T1000 (cell line): ENCODE data around the gene DPYD.

Experiments
- DNase-seq: peaks from one replicate; lab custom pipeline; 2025; ENCODE audit warnings: mixed read lengths; lab: John Stamatoyannopoulos, UW

DPYD gene

DNA sequence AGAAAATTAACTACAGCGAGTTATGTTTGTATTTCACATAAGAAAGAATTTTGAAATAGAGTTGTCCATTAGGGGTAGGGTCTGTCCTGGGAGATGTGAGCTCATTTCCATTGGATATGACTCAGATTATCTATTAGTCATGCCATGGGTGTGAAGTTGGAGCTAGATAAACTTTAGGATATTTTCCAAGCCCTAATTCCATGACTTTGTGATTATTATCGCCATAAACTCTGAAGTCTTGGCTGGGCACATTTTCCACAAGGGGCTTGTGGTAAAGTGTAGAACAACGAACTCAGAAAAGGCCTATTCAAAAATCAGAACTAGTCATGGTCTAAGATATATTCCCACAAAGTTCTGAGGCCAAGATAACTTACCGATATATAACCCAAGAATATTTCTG is 396.6 kb downstream of the DPYD start:
- DNase-seq, result no peak

DNA sequence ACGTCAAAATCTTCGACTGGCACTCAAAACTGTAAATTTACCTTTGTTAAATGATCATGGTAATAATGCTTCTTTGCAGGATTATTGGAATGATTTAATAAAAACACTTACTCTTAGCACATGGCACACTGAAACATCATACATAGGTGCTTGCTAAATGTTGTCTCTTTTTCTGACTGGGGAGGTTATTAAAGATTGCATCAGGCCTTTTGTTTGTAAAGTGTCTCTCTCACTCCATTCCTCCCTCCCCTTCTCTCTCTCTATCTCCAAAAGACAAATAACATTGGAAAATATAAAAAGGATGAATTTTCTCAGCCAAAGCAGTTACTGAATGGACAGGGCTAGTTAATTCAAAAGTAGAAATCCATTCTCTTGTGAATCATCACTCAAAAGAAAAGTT is 404.2 kb downstream of the DPYD start:
- DNase-seq, result no peak

DNA sequence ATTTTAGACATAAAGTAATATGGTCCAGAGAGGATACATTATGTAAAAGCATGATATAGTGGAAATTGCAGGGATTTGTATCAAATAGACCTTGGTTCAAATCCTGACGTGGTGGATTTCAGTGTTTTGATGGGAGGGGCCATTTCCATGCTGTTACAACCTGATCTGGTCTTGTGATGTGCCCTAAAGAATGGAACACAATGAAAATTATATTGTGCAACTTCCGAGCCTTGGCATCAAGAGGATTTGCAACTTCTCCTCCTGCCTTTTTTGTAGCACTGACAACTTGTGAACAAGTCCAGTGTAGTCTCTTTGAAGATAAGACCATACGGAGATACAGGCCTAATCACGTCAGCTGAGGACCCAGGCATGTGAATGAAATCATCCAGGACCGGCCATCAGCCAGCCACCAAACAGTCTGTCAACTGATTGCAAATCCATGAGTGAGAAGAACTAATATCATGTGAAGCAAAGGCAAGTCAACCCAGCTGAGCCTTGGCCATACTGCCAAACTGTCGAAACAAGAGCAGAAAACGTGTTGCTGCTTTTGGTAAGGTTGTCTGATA is 412.1 kb downstream of the DPYD start:
- DNase-seq, result no peak

DNA sequence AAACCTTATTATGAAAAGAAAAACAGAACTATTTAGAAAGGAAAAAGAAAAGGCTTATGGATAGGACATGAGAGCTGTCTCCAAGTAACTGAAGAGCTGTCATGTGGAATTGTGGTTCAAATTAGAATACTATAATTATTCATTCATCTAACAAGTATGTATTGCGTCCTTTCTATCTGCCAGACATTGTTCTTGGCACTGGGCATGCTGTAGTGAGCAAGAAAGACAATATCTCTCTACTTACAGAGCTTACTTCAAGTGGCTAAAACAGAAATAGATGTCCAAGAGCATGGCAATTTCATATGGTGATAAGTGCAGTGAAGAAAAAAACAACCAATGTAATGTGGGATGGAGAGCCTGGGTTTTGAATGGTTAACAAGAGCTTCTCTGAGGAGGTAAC is 413.0 kb downstream of the DPYD start:
- DNase-seq, result no peak

DNA sequence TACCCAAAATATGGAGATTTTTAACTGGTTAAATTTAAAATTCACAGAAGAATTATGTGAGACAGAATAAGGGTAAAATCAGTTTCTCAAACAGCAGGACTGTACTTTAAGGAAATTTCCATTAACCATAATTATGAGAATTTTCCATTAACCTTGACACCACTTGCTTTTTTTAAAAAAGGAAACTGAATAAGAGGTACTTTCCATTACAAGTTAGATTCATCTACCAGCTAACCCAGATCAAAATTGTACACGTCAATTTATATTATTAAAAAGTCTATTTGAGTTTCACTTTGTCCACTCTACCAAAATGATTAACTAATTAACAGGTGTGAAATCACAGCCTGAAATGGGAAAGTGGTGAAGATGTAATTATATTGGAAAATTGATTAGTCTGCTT is 414.5 kb downstream of the DPYD start:
- no peak for DNase-seq

DNA sequence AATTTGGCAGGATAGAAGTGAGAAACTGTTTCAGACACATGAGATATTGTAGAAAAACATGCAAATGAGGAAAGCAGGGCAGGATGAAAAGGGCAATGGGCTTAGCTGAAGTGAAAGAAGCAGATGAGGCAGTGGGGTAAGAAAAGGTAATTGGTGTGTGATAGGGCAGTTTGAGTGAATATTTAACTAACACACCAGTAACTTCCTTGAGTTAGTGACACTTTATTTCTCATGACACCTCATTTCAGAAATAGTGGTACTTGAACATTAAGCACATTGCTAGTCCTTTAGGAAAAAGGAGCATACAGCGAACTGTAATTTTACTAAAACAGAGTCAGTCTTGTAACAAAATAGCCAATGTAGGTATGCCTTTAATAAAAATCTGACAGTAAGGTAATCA is 415.0 kb downstream of the DPYD start:
- no peak for DNase-seq

DNA sequence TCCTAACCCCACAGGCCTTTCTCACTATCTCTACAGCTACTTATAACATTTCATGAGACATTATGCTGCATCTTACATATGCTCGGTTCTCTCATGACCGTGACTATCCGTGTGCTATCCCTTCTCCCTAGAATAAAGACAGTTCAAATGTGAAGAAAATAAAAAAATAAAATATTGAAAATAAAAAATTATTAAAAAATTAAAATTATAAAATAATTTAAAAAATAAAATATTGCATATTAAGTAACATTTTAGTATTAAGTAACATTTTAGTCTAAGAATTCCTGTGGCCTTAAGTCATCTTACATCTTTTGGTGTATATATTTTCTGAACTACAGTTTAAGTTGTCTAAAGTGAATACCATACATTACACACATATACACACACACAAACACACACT is 415.5 kb downstream of the DPYD start:
- DNase-seq, result no peak

DNA sequence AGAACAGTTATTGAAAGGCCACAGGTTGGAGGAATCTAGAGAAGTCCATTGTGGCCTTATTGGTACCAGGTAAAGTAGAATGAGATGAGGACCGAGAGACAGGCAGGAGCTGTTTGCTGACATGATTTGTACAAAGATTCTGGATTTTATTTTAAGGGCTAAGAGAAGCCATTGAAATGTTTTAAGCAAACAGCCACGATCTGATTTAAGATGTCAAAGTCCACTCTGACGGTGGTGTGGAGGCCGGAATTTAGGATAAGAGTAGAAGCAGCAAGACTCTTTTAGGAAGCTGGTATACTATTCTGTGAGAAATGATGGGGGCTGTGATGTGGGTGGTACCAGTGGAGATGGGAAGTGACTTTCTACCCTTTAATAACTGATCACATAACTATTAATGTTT is 418.5 kb downstream of the DPYD start:
- DNase-seq, result no peak

DNA sequence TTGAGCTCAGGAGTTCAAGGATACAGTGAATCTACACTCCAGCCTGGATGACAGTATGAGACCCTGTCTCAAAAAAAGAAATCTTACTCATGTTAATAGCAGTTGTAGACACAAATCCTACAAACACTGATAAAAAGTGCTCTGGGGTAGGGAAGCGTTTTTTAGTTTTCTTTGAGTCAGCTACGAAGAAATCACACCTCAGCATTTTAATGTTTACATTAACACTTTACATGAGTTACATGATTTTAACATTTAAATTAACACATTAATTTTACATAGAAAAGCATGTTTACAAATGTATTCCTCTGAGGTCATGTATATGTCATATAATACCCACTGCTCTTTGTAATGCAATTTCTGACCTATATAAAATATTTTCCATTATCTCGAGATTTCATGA is 419.2 kb downstream of the DPYD start:
- no peak for DNase-seq

DNA sequence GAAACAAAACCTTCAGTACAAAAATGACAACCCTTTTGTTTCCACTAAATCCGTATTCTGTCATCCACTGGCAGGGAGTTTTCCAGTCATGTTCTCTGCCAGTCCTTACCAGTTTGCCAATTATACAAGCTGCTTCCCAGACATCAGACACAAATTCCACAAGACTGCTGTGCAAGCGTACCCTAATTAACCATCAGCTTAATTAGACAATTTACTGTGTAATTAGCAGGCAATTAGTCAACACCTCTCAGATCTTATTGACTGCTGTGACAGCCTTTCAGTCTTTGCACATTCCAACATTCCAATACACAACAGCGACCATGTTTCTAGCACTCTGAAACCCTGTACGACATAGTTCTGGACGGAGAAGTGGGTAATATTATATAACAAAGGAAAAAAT is 420.1 kb downstream of the DPYD start:
- no peak for DNase-seq

DNA sequence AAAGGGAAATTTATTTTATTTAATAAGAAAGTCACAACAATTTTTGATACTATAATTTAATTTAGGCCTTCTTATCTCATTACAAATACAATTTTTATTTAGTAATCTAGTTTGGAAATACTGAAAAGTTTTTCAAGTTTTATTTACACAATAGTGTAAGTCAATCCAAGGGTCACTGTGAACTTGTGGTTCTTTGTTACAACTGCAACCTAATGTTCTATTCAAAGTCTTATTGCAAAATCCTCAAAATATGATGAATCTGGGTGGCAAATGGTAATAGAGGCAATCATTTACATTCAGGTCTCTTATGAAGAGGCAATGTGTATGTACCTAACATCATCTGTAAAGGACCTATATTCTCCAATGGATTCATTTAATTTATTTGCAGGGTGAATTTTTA is 421.2 kb downstream of the DPYD start:
- DNase-seq, result no peak

DNA sequence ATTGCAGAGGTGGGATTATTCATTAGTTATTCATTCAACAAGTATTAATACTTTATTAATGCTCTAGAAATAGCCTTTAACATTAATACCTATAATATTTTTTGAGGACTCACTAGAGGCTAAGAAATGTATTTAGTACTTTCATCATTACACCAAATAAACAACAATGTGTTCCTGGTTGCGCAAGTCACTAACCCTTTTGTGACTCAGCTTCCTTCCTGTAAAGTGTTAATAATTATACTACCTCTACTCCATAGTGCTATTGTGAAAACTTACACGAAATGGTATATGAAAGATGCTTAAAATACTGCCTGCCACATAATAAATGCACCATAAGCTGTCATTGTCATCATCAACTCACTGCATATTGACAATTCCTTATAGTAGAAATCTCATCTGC is 431.0 kb downstream of the DPYD start:
- no peak for DNase-seq

DNA sequence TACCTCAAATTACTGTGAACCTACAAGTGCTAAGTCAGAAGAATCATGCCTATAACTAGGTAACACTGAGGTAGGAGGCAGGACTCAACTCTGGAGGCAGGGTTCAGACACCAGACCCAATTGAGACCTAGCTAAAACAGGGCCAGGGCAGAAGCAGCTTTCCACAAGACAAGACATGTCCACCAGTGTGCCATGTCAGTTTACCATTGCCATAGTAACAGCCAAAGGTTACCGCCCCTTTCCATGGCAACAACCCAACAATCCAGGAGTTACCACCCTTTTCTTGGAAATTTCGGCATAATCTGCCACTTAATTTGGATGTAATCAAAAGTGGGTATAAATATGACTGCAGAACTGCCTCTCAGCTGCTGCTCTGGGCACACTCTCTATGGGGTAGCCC is 432.3 kb downstream of the DPYD start:
- no peak for DNase-seq

DNA sequence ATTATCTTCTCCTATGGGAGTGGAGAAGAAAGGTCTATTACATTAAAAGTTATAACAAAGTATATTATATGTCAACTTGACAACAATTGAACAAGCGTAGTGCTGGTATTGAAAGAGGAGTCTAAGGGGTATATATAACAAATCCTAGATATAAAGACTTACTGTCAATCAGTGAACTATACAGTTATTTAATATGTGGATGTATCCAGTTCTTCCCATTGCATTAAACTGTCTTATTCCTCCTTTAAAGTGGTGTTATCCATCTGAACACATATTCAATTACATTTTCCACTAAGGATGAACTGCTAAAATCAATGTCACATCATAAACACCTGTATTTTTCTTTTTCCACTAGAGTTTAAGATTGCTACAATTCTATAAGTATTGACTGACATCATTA is 438.8 kb downstream of the DPYD start:
- DNase-seq, result no peak

DNA sequence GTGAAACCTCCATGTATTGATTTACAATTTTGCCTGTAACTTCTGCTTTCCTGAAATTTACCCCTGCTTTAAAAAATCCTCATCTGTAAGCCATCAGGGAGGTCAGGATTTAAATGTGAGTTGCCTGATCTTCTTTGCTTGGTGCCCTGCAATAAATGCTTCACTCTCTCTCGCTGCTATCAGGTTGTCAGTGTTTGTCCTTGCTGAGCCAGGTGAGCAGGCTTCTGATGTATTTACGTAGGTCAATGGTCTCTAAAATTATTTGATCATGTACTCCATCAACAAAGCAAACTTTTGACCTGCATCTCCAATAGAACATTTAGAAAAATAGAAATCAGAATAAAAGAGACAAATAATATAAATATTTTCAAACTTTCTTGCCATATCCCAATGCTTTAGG is 453.4 kb downstream of the DPYD start:
- no peak for DNase-seq

DNA sequence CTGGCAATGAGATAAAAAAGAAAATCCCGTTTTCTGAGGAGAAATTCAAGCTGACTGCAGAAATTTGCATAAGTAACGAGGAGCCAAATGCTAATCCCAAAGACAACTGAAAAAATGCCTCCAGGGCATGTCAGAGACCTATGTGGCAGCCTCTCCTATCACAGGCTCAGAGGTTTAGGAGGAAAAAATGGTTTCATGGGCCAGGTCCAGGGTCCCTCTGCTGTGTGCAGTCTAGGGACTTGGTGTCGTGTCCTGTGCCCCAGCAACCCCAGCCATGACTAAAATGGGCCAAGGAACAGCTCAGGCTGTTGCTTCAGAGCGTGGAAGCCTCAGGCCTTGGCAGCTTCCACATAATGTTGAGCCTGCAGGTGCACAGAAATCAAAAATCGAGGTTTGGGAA is 456.5 kb downstream of the DPYD start:
- DNase-seq, result no peak

DNA sequence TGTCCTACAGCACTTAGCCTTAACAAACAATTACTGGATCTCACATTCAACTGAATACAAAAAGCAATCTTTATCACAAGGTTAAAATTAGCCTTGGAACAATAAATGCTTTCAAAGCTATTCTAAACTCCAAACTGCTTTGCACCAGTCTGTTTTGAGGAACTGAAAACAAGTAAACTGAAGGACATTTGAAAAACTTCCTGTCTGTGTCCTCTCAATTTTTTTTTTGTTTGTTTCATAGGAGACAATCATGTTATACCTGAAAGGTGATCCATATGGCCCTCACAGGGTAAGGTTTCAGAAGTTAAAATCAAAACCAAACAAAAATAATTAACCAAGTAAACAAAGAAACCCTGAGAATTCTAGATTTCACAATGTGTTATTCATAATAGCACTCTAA is 459.1 kb downstream of the DPYD start:
- no peak for DNase-seq

DNA sequence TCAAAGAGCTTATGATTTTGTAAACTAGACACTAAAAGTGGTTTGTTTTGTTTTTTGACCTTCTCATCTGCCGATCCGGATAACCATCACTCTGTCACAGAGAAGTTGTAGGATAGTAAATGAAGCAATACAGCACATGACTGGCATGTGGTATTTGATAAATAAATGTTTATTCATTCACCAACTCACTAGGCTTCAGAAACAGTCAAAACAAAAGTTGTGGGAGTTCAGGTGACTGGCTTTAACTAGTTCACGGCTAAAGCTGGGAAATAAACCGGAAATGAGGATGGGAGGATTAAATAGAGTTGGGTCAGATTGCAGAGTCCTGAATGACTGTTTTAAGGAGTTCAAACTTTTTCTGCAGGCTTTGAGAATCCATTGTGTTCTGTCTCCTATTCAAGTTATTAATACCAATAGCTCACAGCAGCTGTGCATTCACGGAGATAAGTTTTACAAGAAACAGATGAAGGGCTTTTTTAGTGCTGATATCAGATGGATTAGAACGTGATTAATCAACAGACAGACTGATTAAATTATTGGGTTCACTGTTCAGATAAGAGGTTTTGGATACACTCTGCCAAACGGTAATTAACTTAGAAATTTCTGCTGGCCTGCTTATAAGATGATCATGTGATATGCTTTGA is 463.3 kb downstream of the DPYD start:
- no peak for DNase-seq

DNA sequence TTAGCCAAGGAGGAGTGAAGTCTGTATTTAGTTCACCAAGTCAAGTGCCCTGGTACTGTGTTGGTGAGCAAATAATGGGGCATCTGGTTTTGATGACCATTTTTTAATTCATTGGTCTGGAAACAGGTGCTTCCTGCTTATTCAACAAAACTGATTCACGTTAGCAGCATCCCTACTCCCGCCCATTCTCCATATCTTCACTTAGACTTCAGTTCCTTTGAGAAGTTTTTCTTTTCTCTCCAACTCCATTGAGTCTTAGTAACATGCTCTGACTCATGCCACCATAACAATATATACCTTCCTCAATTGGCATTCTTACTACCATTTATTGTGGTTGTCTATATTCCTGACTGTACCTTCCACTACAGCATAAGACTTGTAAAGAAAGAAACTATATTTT is 468.9 kb downstream of the DPYD start:
- no peak for DNase-seq

DNA sequence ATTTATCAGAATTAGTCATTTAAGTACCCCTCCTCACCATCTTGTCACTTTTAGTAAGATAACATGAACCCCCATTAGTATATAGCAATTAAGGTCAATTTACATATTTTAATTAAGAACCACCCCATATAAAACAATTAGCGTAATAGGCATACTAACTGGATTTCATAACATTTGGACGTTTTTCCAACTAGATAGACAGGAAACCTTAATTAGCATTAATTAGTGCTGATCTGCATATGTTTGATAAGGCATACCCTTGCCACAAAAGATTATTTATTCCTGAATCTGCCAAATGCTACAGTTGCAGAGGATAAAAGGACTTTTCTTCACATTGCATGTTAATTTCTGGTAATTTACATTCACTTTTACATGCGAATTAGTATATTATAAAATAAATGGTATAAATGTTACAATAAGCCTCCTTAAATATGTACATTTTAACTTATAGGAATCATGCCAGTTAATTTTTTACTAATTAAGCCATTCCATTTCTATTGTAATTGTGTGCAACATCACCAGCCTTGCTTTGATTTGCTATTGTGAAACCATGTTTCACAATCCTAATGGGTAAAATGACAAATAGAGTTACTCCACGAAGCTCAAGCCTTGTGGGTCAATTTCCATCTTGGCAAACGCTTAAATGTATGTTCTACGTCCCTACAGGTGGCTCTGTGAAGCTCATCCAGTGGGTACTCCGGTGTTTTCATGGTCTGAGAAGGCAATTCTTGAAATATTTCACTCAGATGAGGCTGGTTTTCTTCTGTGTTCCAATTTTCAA is 469.6 kb downstream of the DPYD start:
- no peak for DNase-seq

DNA sequence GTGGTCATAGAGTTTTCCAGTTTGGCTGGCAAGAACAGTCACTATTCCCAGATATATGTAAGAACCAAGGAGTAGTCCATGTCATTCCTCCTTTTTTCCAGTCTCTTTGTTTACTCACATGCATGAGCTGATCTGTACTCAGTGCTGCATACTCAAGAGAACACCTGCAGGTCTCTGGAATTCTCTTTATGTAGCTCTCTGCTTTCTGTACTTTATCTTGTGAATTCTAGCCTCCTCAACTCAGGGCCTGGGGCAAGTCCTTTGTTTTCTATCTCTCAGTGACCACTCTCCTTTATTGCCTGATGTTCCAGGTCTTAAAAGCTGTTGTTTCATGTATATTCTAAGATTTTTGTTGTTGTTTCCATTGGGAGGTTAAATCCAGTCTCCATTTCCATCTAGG is 478.9 kb downstream of the DPYD start:
- DNase-seq, result no peak

DNA sequence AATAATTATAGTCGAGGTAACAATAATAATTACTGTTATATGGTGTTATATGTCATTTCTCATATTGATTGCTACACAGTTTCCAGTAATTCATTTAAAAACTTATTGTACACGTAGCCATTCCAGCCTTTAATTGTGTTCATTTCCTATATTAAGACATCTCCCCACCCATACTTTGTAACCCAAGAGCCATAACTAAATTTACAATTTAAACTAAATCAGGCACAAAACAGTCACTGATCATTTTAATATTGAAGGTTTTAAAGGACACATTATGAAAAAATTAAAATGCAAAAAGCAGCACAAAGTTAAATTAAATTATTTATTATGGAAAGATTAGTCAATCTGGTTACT is 487.0 kb downstream of the DPYD start:
- no peak for DNase-seq

DNA sequence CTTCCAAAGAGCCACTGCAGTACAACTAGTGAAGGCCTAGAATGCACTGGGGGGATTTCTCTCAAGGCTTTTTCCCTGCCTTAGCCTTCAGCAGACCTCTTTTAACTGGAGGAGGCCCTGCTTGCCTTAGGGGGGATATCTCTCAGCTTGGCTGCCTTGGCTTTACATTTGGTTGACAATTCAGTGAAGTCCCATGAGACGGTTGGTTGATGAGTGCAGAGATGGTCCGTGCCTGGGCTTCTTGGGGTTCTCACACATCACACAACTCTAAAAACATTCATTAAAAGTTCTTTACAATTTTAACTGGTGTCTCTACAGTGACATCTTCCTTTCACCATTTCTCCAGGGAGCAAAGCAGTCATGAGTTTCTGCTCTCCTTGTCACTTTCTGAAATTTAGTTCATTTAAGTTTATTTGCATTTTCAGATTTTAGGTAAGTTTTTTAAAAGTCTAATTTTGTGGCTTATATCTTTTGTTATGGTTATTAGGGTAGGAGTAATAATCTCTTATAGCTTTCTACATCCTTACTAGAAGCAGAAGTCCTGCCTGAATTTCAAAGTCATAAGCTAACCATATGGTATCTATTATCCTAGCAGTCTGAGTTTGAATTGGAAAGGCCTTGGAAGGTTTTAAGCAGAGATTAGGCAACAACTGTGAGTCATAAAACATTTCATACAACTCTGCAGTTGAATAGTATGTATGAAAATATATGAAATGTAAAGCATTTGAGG is 487.6 kb downstream of the DPYD start:
- no peak for DNase-seq
